Activated CD8-positive, alpha-beta T cell treated with anti-CD3 and anti-CD28 coated beads for 36 hours (primary cell): ENCODE measurements around the gene UCP2. TPM values are rescaled to one million over a fixed set of nuclear protein-coding genes. Genes with fewer than 3 reads are reported as not detected.

ENCODE experiments used
- ATAC-seq: fragments of 200-7000 bp; cut with Tn5 transposase; one replicate; pipeline ENCODE4 v1.10.0; 2021; ENCODE audit warnings: mild to moderate bottlenecking, moderate library complexity
- CTCF ChIA-PET: fragments of 350-600 bp; sonication (Branson Sonifier 250); formaldehyde crosslinking; loops from one replicate; lab custom pipeline; 2021; ENCODE audit warnings: antibody characterized with exemption; lab: Charles Lee
- POLR2A ChIA-PET: fragments of 350-600 bp; sonication (Branson Sonifier 250); formaldehyde crosslinking; loops from one replicate; lab custom pipeline; 2021; ENCODE audit warnings: antibody characterized with exemption; lab: Charles Lee
- DNase-seq: peaks from one replicate; pipeline ENCODE4 v3.0.0-alpha.2; 2020
- H3K27ac Mint-ChIP-seq: one replicate; pipeline ENCODE4 v1.8.0; 2021; ENCODE audit warnings: mild to moderate bottlenecking, mixed read lengths
- H3K27me3 Mint-ChIP-seq: one replicate; pipeline ENCODE4 v1.8.0; 2021; ENCODE audit warnings: mixed read lengths
- H3K36me3 Mint-ChIP-seq: one replicate; pipeline ENCODE4 v1.8.0; 2021; ENCODE audit warnings: low read depth, mixed read lengths
- H3K4me1 Mint-ChIP-seq: one replicate; pipeline ENCODE4 v1.8.0; 2021; ENCODE audit warnings: low read depth, mixed read lengths
- H3K4me3 Mint-ChIP-seq: one replicate; pipeline ENCODE4 v1.8.0; 2021; ENCODE audit warnings: mild to moderate bottlenecking, moderate library complexity, mixed read lengths
- H3K9me3 Mint-ChIP-seq: one replicate; pipeline ENCODE4 v1.8.0; 2021; ENCODE audit warnings: mixed read lengths
- intact Hi-C: fragments of 100-400 bp; cut with micrococcal nuclease; formaldehyde crosslinking; loops from one replicate; pipeline ENCODE4 v1.10.0; 2022
- total RNA-seq, 2 experiments: library from RNA; stranded (reverse); gene quantifications; one replicate each; pipeline ENCODE4 v1.2.3, GENCODE V29; 2021
- TF ChIP-seq, protein P1 (sequence below): fragments of 200-600 bp; IDR thresholded peaks from one replicate; pipeline ENCODE4 v1.8.0; 2022; ENCODE audit warnings: antibody characterized with exemption, mild to moderate bottlenecking

Gene UCP2
- total RNA-seq, 2 experiments from 2014 or later = 244 to 252 TPM

DNA sequence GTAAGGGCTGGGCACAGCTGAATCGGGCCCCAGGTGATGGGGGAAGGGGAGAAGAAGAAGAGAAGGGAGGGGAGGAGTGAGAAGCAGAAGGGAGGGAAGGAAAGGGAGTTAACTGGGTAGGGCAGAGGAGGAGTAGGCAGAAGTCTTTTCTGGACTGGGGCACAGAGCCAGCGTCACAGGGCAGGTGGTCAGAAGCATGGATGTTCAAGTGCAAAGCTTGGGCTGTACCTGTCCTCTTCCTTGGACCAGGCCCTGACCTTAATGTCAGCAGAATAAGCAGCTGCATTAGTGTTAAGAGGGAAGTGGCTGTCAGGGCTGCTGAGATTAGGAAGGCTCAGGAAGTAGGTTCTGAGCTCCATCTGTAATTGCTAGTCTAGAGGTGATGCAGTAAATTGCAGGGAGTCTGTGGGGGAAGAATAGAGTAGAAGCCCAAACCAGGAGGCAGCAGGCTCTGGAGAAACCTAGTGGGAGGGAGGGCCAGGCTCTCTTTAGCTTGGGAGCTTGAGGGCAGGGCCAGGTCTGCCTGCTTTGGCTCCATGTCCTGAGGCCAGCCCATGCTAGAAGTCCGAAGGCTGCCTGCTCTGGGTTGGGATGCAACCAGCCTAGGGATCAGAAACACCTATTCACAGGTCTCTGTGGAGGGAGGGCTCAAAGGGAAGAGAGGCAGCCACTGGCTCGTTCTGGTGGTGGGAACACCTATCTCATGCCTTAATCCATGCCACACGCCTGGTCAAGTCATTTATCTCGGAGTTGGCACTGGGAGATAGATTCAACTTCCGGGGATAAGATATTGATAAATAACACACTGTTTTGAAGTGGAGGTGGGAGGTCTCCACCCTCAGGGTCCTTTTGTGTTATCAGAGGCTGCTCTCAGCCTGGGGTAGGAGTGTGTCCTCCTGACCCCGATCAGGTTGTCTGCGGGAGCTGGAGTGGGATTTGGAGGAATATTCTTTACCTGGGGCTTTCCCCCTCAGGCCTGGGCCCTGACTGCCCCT, 28.0 kb upstream of the UCP2 start:
- H3K27ac Mint-ChIP-seq = peak overlapping the region; percentile 98
- no peak for DNase-seq
- peaks cover 94% of the 10 kb centered on the region for H3K4me1 Mint-ChIP-seq
- peaks cover 20% of the 10 kb centered on the region for H3K36me3 Mint-ChIP-seq
- intact Hi-C loops = no loop called here
- ChIA-PET CTCF (interaction anchor here (0.9 to 2.7 kb wide), 4 partner anchors 13 to 40 kb away, joined by 3 to 9 read pairs (median 4); no protein-coding TSS in a partner anchor), POLR2A (interaction anchor here (0.9 to 17.6 kb wide), 11 partner anchors 8 to 34 kb away, joined by 4 to 269 read pairs (median 5); partner anchors contain the start of gene UCP2)
- TF ChIP-seq, protein P1, sequence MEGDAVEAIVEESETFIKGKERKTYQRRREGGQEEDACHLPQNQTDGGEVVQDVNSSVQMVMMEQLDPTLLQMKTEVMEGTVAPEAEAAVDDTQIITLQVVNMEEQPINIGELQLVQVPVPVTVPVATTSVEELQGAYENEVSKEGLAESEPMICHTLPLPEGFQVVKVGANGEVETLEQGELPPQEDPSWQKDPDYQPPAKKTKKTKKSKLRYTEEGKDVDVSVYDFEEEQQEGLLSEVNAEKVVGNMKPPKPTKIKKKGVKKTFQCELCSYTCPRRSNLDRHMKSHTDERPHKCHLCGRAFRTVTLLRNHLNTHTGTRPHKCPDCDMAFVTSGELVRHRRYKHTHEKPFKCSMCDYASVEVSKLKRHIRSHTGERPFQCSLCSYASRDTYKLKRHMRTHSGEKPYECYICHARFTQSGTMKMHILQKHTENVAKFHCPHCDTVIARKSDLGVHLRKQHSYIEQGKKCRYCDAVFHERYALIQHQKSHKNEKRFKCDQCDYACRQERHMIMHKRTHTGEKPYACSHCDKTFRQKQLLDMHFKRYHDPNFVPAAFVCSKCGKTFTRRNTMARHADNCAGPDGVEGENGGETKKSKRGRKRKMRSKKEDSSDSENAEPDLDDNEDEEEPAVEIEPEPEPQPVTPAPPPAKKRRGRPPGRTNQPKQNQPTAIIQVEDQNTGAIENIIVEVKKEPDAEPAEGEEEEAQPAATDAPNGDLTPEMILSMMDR = no peak
- H3K9me3 Mint-ChIP-seq = no peaks in the 10 kb centered on the region
- peak overlapping the region; percentile 17 for H3K4me3 Mint-ChIP-seq
- H3K27me3 Mint-ChIP-seq = no peaks in the 10 kb centered on the region
- ATAC-seq = no peak

DNA sequence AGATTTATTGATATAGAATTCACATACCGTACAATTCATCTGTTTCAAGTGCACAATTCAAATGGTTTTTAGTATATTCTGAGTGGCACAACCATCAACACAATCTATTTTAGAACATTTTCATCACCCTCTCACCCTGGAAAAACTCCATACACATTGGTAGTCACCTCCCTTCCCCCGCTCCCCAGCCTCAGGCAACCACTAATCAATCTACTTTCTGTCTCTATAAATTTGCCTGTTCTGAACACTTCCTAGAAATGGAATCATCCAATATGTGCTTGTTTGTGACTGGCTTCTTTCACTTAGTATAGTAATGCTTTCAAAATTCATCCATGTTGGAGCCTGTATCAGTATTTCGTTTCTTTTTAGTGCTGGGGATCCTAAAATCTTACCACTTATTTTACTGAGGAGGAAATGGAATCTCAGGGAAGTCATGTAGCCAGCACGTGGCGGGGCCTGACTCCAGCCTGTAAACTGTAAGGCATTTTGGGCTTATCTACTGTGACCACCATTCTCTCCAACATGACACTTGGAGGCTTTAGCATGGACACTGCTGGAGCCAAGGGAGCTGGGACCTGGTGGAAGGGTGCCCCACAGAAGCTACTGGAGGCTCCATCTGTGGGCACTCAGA, 27.1 kb upstream of the UCP2 start:
- ATAC-seq = no peak
- H3K36me3 Mint-ChIP-seq = peaks cover 16% of the 10 kb centered on the region
- no peak for DNase-seq
- POLR2A ChIA-PET = interaction anchor here (1.3 to 17.6 kb wide), 4 partner anchors 11 to 33 kb away, joined by 4 to 269 read pairs (median 15); partner anchors contain the start of gene UCP2
- TF ChIP-seq, protein P1 = no peak
- no peak overlapping the region for H3K4me3 Mint-ChIP-seq
- H3K27ac Mint-ChIP-seq = peak overlapping the region; percentile 98
- CTCF ChIA-PET = interaction anchor here (0.9 to 1.5 kb wide), 3 partner anchors 12 to 40 kb away, joined by 3 to 4 read pairs (median 3); no protein-coding TSS in a partner anchor
- intact Hi-C loops = loop anchor here (1.0 to 5.0 kb wide), 2 partner anchors 10 to 37 kb away; no protein-coding TSS in a partner anchor
- peaks cover 94% of the 10 kb centered on the region for H3K4me1 Mint-ChIP-seq
- H3K9me3 Mint-ChIP-seq = no peaks in the 10 kb centered on the region
- H3K27me3 Mint-ChIP-seq = no peaks in the 10 kb centered on the region

DNA sequence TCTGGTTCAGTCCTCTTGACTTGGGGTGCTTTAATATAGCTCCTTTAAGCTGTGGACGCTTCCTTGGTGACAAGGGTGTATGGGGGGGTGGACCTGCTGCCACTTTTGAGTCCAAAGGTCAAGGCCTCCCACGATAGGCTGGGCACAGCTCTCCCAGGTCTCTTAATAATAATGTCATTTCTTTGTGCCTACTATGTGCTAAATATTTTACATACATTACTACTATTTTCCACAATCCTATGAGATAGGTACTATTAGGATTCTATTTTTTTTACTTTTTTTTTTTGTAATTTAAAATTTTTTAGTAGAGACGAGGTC, 26.5 kb upstream of the UCP2 start:
- DNase-seq (no peak), ATAC-seq (no peak)
- Mint-ChIP-seq H3K4me3 (no peak overlapping the region), H3K4me1 (peaks cover 94% of the 10 kb centered on the region), H3K9me3 (no peaks in the 10 kb centered on the region), H3K36me3 (peaks cover 19% of the 10 kb centered on the region), H3K27ac (peak overlapping the region; percentile 51), H3K27me3 (no peaks in the 10 kb centered on the region)
- TF ChIP-seq, protein P1 = no peak
- ChIA-PET POLR2A (interaction anchor here (17.6 kb wide), 1 partner anchor 32 kb away, joined by 269 read pairs; the partner anchor contains the start of gene UCP2), CTCF (no interaction called here)
- intact Hi-C loops = loop anchor here (1.0 to 5.0 kb wide), 2 partner anchors 10 to 37 kb away; no protein-coding TSS in a partner anchor

DNA sequence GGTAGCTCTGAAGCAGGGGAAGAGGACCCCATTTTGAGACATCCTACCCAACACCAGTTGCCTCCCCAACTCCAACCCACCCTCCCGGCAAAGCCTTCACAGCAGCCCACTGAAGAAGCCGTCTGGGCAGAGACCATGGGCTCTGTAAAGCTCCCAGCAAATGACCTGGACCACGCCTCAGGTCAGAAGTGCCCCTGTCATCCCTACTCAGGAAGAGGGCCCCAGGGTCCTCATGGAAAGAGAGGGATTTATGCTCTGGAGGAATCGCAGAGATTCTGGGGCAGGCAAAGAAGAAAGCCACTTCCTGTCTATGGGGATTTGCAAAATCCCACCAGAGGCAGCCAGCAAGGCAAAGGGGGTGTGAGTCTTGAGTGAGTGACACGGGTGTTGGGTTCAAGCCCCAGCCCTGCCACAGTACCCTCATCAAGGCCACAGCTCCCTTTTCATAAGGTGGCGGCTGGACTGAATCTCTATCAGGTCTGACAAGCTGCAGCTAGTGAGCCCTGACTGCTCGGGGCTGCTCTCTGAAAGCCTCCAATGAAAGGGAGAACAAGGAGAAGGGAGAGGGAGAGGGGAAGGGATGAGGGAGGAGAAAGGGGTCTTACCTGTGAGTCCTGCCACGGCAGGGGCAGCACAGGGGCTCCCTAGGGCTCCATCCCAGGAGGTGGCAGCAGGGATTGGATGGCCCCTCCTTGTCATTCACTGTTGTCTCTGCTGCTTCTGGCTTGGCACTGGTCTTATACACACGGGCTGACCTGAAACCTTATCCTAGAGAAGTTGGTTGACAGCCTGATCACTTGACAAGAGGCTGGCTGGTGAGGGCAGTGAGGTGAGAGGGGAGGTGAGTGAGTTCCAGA, 26.0 kb upstream of the UCP2 start, which contains the start of gene UCP3:
Gene UCP3, minus strand, starts transcription at position 713 of the 857 bp plus-strand sequence. CDS start 2,043 bp downstream, outside the sequence.
- no peak within 1 kb of the TSS for H3K4me3 Mint-ChIP-seq
- no peaks in the 10 kb centered on the region for H3K27me3 Mint-ChIP-seq
- TF ChIP-seq, protein P1 = no peak
- H3K36me3 Mint-ChIP-seq = peaks cover 24% of the 10 kb centered on the region
- ATAC-seq (no peak), DNase-seq (no peak)
- H3K27ac Mint-ChIP-seq = peak within 1 kb of the TSS; percentile 98
- intact Hi-C loops = loop anchor here (1.0 to 5.0 kb wide), 2 partner anchors 11 to 36 kb away; no protein-coding TSS in a partner anchor
- CTCF ChIA-PET = interaction anchor here (1.3 kb wide), 2 partner anchors 10 to 27 kb away, joined by 3 to 4 read pairs; no protein-coding TSS in a partner anchor
- POLR2A ChIA-PET = interaction anchor here (0.8 to 17.6 kb wide), 6 partner anchors 10 to 98 kb away, joined by 3 to 269 read pairs (median 3); partner anchors contain the start of gene UCP2
- H3K4me1 Mint-ChIP-seq = peaks cover 95% of the 10 kb centered on the region
- no peaks in the 10 kb centered on the region for H3K9me3 Mint-ChIP-seq
